AG09319 (cell line): Measurements from ENCODE around the gene MYO3B.

Source experiments
- DNase-seq: peaks from one replicate; pipeline ENCODE4 v3.0.0-alpha.2; 2010; ENCODE audit warnings: low read depth; ENCODE audit errors: extremely low read depth
- TF ChIP-seq, protein P1 (sequence below): IDR thresholded peaks from 2 replicates; pipeline ENCODE4 v1.5.1; 2011; ENCODE audit warnings: low read depth, mild to moderate bottlenecking, inconsistent platforms, low read length, moderate library complexity

Gene MYO3B

DNA sequence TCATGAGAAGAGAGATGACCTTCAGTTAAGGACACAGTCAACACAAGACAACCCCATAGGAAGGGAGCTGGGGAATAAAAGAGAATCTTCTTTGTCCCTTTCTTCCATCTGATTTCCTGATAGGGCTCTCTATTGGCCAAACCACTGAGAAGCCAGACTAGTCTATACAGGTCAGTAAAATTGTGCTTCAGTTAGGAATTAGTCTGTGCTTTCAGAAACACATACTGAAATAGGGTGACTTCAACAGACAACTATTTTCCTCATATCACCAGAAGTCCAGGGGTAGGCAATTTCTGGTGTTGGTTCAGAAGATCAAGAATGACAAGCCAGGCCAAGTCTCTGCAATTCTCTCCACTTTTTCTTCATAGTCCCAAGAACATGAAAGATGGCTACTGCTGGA is 385.5 kb downstream of the MYO3B start:
- TF ChIP-seq, protein P1, sequence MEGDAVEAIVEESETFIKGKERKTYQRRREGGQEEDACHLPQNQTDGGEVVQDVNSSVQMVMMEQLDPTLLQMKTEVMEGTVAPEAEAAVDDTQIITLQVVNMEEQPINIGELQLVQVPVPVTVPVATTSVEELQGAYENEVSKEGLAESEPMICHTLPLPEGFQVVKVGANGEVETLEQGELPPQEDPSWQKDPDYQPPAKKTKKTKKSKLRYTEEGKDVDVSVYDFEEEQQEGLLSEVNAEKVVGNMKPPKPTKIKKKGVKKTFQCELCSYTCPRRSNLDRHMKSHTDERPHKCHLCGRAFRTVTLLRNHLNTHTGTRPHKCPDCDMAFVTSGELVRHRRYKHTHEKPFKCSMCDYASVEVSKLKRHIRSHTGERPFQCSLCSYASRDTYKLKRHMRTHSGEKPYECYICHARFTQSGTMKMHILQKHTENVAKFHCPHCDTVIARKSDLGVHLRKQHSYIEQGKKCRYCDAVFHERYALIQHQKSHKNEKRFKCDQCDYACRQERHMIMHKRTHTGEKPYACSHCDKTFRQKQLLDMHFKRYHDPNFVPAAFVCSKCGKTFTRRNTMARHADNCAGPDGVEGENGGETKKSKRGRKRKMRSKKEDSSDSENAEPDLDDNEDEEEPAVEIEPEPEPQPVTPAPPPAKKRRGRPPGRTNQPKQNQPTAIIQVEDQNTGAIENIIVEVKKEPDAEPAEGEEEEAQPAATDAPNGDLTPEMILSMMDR: no peak
- DNase-seq: no peak

DNA sequence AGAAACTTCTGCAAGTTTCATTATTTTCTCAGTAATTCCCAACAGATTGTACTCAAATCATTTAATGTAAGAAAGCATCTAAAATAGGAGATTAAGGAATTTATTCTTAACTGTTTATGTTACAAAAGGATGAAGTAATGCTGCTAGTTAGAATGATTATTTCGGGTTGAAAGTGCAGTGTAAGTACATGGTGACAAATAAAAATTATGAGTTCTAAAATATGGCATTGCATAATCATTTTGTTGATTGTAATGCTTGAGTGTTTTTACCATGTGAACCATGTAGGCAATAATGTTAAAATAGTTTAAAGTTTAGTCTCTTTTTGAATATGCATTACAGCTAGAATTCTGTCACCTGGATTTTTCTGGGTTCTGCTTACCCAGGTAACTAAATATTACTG is 388.2 kb downstream of the MYO3B start:
- DNase-seq: no peak
- TF ChIP-seq, protein P1: no peak

DNA sequence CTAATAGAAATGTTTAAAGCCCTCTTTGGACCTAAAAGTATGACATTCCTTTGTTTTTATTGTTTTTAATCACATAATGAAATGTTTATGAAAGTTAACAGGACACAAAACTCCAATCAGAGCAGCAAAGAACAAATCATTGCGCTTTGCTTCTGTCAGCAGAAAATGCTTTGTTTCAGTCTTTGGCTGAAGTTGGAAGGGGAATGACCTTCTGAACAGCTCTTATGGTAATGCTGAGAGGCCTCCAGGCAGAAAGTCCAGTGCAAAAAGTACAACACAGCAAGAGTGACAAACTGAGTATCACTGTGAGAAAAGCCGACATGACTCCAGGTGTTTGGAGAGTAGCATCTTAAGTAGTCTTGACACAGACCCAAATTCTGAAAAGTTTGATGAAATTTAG is 389.5 kb downstream of the MYO3B start:
- TF ChIP-seq, protein P1: no peak
- no peak for DNase-seq

DNA sequence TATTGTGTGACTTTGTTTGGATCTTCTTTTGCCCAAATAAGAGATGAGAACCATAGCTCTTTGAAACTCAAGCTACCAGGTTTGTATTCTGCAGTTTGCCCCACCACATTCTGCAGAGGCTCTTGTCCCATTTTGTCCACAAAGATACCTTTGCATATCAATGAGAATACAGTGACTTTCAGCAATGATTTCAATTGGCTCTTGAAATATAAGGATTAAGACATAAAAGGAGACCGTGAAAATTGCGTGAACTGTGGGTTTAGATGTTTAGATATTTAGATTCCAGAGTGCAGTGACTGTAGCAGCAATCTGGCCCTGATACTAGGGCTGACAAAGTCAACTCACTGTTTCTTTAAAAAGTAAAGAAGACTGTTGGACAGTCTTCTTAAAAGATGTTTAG is 390.6 kb downstream of the MYO3B start:
- TF ChIP-seq, protein P1: no peak
- no peak for DNase-seq

DNA sequence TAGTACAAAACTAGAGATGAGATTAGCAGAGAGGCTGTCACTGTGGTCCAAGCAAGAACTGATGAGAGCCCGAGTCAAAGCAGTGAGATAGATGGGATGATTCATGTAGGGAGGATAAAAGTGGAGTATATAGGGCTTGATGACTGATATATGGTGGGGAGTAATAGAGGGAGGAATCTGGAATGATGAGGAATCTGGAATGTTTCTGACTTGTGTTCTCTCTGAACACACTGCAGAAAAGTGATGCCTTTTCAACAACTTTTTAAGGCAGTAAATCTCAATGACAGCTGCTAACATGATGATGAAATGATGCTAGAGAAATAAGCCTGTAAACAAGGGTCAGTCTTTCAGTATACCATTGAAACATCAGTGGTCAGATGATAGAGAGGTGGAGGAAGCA is 393.7 kb downstream of the MYO3B start:
- DNase-seq: no peak
- TF ChIP-seq, protein P1: no peak

DNA sequence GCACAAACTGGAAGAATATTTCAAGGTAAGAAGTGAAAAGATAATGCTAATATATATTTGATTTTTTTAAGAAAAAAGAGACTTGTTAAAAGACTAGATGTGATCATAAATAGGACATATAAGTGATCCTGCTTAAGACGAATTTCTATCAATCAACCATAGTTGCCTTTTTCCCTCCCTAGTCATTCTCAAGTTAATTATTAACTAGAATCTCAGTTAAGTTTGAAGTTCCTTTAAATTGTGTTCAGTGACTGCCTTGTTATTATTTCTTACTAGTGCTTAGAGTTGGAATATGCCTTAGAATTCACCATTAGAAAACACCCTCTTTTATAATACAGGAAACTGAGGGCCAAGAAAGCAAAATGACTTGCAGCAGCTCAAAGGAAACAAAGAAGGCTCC is 395.7 kb downstream of the MYO3B start:
- TF ChIP-seq, protein P1: no peak
- DNase-seq: no peak

DNA sequence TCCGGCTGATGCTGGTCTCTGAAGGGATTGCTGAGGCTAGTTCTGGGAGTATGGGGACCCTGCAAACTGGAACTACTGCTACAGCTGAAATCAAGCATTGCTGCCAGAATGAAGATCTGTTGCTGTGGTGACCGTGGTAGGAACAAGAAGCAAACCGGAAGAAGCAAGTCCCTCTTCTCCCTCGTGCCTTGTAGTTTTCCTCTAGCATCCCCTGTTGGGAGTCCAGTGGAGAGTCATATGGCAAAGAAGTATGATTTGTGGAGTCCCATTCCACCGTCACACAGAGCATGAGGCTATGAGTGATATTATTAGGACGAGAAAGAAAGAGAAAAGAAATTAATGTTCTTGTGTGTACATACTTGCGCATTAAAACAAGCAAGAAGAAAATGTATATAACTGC is 398.3 kb downstream of the MYO3B start:
- TF ChIP-seq, protein P1: peak; percentile 4; the same call in 1 of the 2 replicates
- no peak for DNase-seq
